SK-N-SH (cell line): ENCODE results near the gene LSM7. TPM values are rescaled to one million over a fixed set of nuclear protein-coding genes. Genes with fewer than 3 reads are reported as not detected.

ENCODE experiments used
- CTCF ChIA-PET: fragments of 300-600, 350-600 bp; formaldehyde crosslinking; extraction: SDS; loops from one replicate; lab custom pipeline; 2021; lab: Yijun Ruan, JAX
- POLR2A ChIA-PET: fragments of 350-600 bp; sonication (Branson Sonifier 250); formaldehyde crosslinking; extraction: SDS; loops from one replicate; lab custom pipeline; 2020; ENCODE audit warnings: antibody characterized with exemption, inconsistent platforms; lab: Yijun Ruan, JAX
- DNase-seq: peaks from one replicate; pipeline ENCODE4 v3.0.0; 2012
- H2AFZ ChIP-seq: fragments of 200-600 bp; sonication (generic); 2 replicates; pipeline ENCODE4 v1.8.1; 2016; ENCODE audit warnings: antibody characterized with exemption, mild to moderate bottlenecking, low read depth
- H3F3A ChIP-seq: fragments of 200-600 bp; sonication (generic); replicated peaks from 2 replicates; pipeline ENCODE3; 2016; ENCODE audit warnings: antibody characterized with exemption, mild to moderate bottlenecking; ENCODE audit not compliant: insufficient read depth
- H3K27ac ChIP-seq, 2 experiments: fragments of 200-500 bp in 1 of 2; fragments of 200-600 bp in 1 of 2; sonication (Bioruptor generic) in 1 of 2; sonication (generic), shearing (Covaris generic) in 1 of 2; 2 replicates each; pipeline versions ENCODE4 v1.5.1 to v1.6.1; 2014 to 2016; ENCODE audit warnings: low read depth in 2 of 2, inconsistent platforms in 1 of 2, low read length in 1 of 2, mild to moderate bottlenecking in 1 of 2, mixed read lengths in 1 of 2
- H3K27me3 ChIP-seq: fragments of 200-600 bp; sonication (generic), shearing (Covaris generic); 2 replicates; pipeline ENCODE4 v1.6.1; 2016; ENCODE audit warnings: mixed run types; ENCODE audit not compliant: insufficient read depth
- H3K36me3 ChIP-seq, 2 experiments: fragments of 200-500 bp in 1 of 2; fragments of 200-600 bp in 1 of 2; sonication (Bioruptor generic) in 1 of 2; sonication (generic) in 1 of 2; replicated peaks in 1 of 2; 2 replicates each; pipeline versions ENCODE3 to v1.5.1; 2014 to 2016; ENCODE audit warnings: low read length in 1 of 2, mild to moderate bottlenecking in 1 of 2; ENCODE audit not compliant: insufficient read depth in 2 of 2, control insufficient read depth in 1 of 2
- H3K4me1 ChIP-seq, 2 experiments: fragments of 200-500 bp in 1 of 2; fragments of 200-600 bp in 1 of 2; sonication (Bioruptor generic) in 1 of 2; sonication (generic), shearing (Covaris generic) in 1 of 2; 2 replicates each; pipeline versions ENCODE4 v1.5.1 to v1.6.1; 2014 to 2016; ENCODE audit warnings: low read depth in 1 of 2, low read length in 1 of 2, mixed run types in 1 of 2; ENCODE audit not compliant: insufficient read depth in 2 of 2, control insufficient read depth in 1 of 2
- H3K4me2 ChIP-seq: fragments of 200-600 bp; sonication (generic), shearing (Covaris generic); 2 replicates; pipeline ENCODE4 v1.6.1; 2017; ENCODE audit warnings: mixed run types
- H3K4me3 ChIP-seq, 2 experiments: fragments of 200-500 bp in 1 of 2; fragments of 200-600 bp in 1 of 2; sonication (Bioruptor generic) in 1 of 2; sonication (generic), shearing (Covaris generic) in 1 of 2; 2 replicates each; pipeline versions ENCODE4 v1.5.1 to v1.8.1; 2014 to 2016; ENCODE audit warnings: low read depth in 2 of 2, inconsistent platforms in 1 of 2, low read length in 1 of 2, mild to moderate bottlenecking in 1 of 2, mixed read lengths in 1 of 2, moderate library complexity in 1 of 2
- H3K79me2 ChIP-seq: fragments of 200-600 bp; sonication (generic); 2 replicates; pipeline ENCODE4 v1.8.1; 2017; ENCODE audit warnings: mild to moderate bottlenecking; ENCODE audit not compliant: insufficient read depth
- H3K9ac ChIP-seq: fragments of 200-600 bp; sonication (generic); 2 replicates; pipeline ENCODE4 v1.6.1; 2017; ENCODE audit warnings: mixed run types
- H3K9me2 ChIP-seq: fragments of 200-600 bp; sonication (generic); 2 replicates; pipeline ENCODE4 v1.6.1; 2017; ENCODE audit warnings: mixed run types
- H3K9me3 ChIP-seq: fragments of 200-600 bp; sonication (generic); 2 replicates; pipeline ENCODE4 v1.6.1; 2017; ENCODE audit warnings: mixed run types, mild to moderate bottlenecking, moderate library complexity
- H4K20me1 ChIP-seq: fragments of 200-600 bp; sonication (generic); 2 replicates; pipeline ENCODE4 v1.6.1; 2017; ENCODE audit warnings: mild to moderate bottlenecking, mixed run types; ENCODE audit not compliant: insufficient read depth
- CTCF ChIP-seq: fragments of 200-600 bp; sonication (generic); IDR thresholded peaks from 2 replicates; pipeline ENCODE4 v1.6.1; 2017; ENCODE audit warnings: antibody characterized with exemption, mild to moderate bottlenecking, moderate library complexity
- EP300 ChIP-seq, 2 experiments: IDR thresholded peaks; 2 replicates each; pipeline versions ENCODE4 v1.4.0 to v1.6.1; 2012; ENCODE audit warnings: borderline replicate concordance in 1 of 2, low read depth in 1 of 2, low read length in 1 of 2
- FOXM1 ChIP-seq: IDR thresholded peaks from 2 replicates; pipeline ENCODE4 v1.4.0; 2012; ENCODE audit warnings: low read depth, mild to moderate bottlenecking
- IRF3 ChIP-seq: fragments of 150-350 bp; IDR thresholded peaks from 2 replicates; pipeline ENCODE4 v1.6.1; 2016; ENCODE audit warnings: mild to moderate bottlenecking, low read depth, low read length
- JUND ChIP-seq: IDR thresholded peaks from 2 replicates; pipeline ENCODE4 v1.4.0; 2012
- NRF1 ChIP-seq: IDR thresholded peaks from 2 replicates; pipeline ENCODE4 v1.6.1; 2012; ENCODE audit warnings: low read depth, mild to moderate bottlenecking, low read length
- RCOR1 ChIP-seq: fragments of 150-350 bp; IDR thresholded peaks from 2 replicates; pipeline ENCODE4 v1.6.1; 2017; ENCODE audit warnings: antibody characterized with exemption, low read length
- RXRA ChIP-seq: IDR thresholded peaks from 2 replicates; pipeline ENCODE4 v1.4.0; 2012; ENCODE audit warnings: low read depth, mild to moderate bottlenecking, borderline replicate concordance
- SIN3A ChIP-seq: IDR thresholded peaks from 2 replicates; pipeline ENCODE4 v1.6.1; 2012; ENCODE audit warnings: low read depth, mild to moderate bottlenecking, low read length, moderate library complexity, borderline replicate concordance
- TCF12 ChIP-seq: IDR thresholded peaks from 2 replicates; pipeline ENCODE4 v1.4.0; 2012
- USF1 ChIP-seq: IDR thresholded peaks from 2 replicates; pipeline ENCODE4 v1.4.0; 2012; ENCODE audit warnings: low read depth, borderline replicate concordance
- USF2 ChIP-seq: fragments of 150-350 bp; IDR thresholded peaks from 2 replicates; pipeline ENCODE4 v1.6.1; 2017; ENCODE audit warnings: antibody characterized with exemption, low read length, low read depth, borderline replicate concordance
- YY1 ChIP-seq: IDR thresholded peaks from 2 replicates; pipeline ENCODE4 v1.4.0; 2012; ENCODE audit warnings: low read depth, mild to moderate bottlenecking
- WGBS: methylation state at CpG from one replicate; pipeline ENCODE4 v1.1.6; 2017; ENCODE audit warnings: low lambda C conversion rate; 5-methylcytosine and 5-hydroxymethylcytosine counted together
- polyA plus RNA-seq, 3 experiments: library from polyadenylated mRNA; depleted of rRNA; stranded (reverse); fragments of >200 nt; gene quantifications; 2 replicates each; pipeline ENCODE4 v1.2.3, GENCODE V29; 2012

Gene LSM7
- polyA plus RNA-seq, 1 of the 3 experiments (the other 2 are of a cell fraction) = 1,193 TPM

GRCh38 chr19:2320049-2320448 is 8.3 kb downstream of the LSM7 start:
- Histone ChIP-seq H3F3A (peaks cover 7% of the 10 kb centered on the region), H3K9me2 (no peaks in the 10 kb centered on the region), H3K4me2 (no peak overlapping the region), H3K27ac (no peak overlapping the region), H3K27me3 (no peaks in the 10 kb centered on the region), H3K79me2 (no peaks in the 10 kb centered on the region), H3K9me3 (no peaks in the 10 kb centered on the region), H2AFZ (no peak overlapping the region), H3K4me1 (peaks cover 0 to 2% of the 10 kb centered on the region in 2 experiments; a peak in 1 of 4 replicates), H4K20me1 (no peaks in the 10 kb centered on the region), H3K9ac (no peak overlapping the region), H3K36me3 (peaks cover 0 to 19% of the 10 kb centered on the region in 2 experiments), H3K4me3 (no peak overlapping the region)
- DNase-seq = no peak
- TF ChIP-seq SIN3A (no peak), EP300 (IDR thresholded peaks at IDR 0.05; ENCODE audit: borderline replicate concordance in 1 of 2, low read depth in 1 of 2, low read length in 1 of 2) (no peak), USF2 (no peak), RCOR1 (no peak), YY1 (no peak), IRF3 (no peak), RXRA (no peak), FOXM1 (no peak)
- WGBS = 84% methylated on average over 8 of the region's 12 CpGs
- ChIA-PET CTCF (no interaction called here), POLR2A (no interaction called here)

GRCh38 chr19:2319551-2319950 is 8.8 kb downstream of the LSM7 start:
- POLR2A ChIA-PET = no interaction called here
- Histone ChIP-seq H3K9ac (no peak overlapping the region), H3K4me2 (no peak overlapping the region), H3K9me3 (no peaks in the 10 kb centered on the region), H3K4me1 (peaks cover 0 to 2% of the 10 kb centered on the region in 2 experiments; a peak in 1 of 4 replicates), H3K79me2 (no peaks in the 10 kb centered on the region), H3K9me2 (no peaks in the 10 kb centered on the region), H3K36me3 (peaks cover 0 to 15% of the 10 kb centered on the region in 2 experiments), H3K4me3 (no peak overlapping the region), H3F3A (peaks cover 7% of the 10 kb centered on the region), H3K27me3 (no peaks in the 10 kb centered on the region), H3K27ac (no peak overlapping the region), H2AFZ (no peak overlapping the region), H4K20me1 (no peaks in the 10 kb centered on the region)
- DNase-seq = no peak
- CTCF ChIA-PET = interaction anchor here (7.1 to 13.0 kb wide), 2 partner anchors 45 to 87 kb away, joined by 107 to 284 read pairs; partner anchors contain the start of gene PLEKHJ1
- 100% methylated on average over 5 of the region's 20 CpGs for WGBS
- TF ChIP-seq NRF1 = no peak
- TF ChIP-seq TCF12 = no peak
- no peak for TF ChIP-seq JUND
- no peak for TF ChIP-seq CTCF
- no peak for TF ChIP-seq USF1
